Hematopoietic multipotent progenitor cell treated with erythropoietin and hydrocortisone succinate and interleukin-3 and kit ligand, for 4 days (in vitro differentiated cells): ENCODE data around the gene CAPNS2.
A peak's percentile ranks its signal among the peaks of the same experiment; 100 is the strongest.
"Not testable (repeated sequence)": the region's sequence is repeated elsewhere in the genome, so short reads cannot be mapped to it uniquely, and the experiment has no call there.

Experiments
- DNase-seq: peaks from one replicate; pipeline ENCODE4 v3.0.0-alpha.2; 2015

Gene CAPNS2

GRCh38 chr16:55569025-55569424 is 2.5 kb downstream of the CAPNS2 start:
- DNase-seq, result no peak

DNA sequence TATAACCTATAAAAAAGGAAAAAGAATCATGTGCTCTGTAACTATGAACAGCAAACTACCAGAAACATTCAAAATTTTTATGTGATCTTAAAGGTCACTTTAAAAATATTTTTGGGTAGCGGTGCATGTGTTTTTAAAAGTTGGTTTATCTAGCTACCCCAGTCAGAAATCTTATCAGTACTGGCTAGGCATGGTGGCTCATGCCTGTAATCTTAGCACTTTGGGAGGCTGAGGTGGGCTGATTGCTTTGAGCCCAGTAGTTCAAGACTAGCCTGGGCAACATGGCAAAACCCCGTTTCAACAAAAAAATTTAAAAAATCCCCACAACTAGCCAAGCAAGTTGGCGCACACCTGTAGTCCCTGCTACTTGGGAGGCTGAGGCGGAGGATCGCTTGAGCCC is 3.7 kb downstream of the CAPNS2 start:
- peak; percentile 43 for DNase-seq

- no peak for DNase-seq
These were observed 4.9 kb downstream of the CAPNS2 start for GRCh38 chr16:55571191-55571897.

GRCh38 chr16:55572439-55572838 is 6.0 kb downstream of the CAPNS2 start:
- peak; percentile 24 for DNase-seq

DNA sequence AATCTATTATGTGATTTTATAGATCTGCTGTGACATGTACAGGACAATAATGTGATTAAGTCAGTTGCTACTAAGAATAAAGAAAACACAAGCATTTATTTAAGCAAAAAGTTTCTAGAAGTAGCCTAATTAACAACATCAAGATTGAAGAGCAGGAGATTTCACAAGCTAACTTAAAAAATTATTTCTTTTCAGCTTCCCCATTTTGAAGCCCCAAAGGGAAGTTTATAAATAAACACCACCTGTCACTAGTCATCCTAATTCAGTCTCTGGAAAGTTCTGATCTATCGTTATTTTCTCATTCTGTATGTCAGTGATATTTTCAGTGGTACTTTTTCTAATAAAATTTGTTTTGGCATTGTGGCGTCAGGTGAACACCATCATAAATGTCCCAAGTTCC is 8.3 kb downstream of the CAPNS2 start:
- DNase-seq, result peak; percentile 36

DNA sequence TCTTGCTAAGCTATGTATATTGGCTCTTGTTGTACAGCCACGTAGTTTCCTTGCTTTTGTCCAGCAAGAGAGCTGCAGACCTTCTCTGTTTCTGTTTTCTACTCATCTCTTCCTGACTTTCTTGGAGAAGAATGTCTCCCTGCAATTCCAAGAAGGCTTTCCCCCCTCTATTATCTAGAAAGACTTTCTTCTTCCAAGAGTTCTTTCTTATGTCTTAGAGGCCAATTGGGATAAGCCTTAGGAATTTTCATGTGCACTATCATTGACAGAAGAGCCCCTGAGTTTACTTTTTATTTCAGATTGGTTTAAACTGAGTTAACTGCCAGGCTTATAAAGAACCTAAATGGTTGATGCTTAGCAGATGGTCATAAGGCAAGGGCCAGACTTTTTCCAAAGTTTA is 9.0 kb downstream of the CAPNS2 start:
- DNase-seq, result no peak

GRCh38 chr16:55576384-55576783 is 9.9 kb downstream of the CAPNS2 start:
- no peak for DNase-seq

GRCh38 chr16:55577887-55578286 is 11.4 kb downstream of the CAPNS2 start:
- peak; percentile 31 for DNase-seq

GRCh38 chr16:55585631-55586030 is 19.1 kb downstream of the CAPNS2 start:
- DNase-seq, result no peak

GRCh38 chr16:55588799-55589198 is 22.3 kb downstream of the CAPNS2 start:
- peak; percentile 19 for DNase-seq

DNA sequence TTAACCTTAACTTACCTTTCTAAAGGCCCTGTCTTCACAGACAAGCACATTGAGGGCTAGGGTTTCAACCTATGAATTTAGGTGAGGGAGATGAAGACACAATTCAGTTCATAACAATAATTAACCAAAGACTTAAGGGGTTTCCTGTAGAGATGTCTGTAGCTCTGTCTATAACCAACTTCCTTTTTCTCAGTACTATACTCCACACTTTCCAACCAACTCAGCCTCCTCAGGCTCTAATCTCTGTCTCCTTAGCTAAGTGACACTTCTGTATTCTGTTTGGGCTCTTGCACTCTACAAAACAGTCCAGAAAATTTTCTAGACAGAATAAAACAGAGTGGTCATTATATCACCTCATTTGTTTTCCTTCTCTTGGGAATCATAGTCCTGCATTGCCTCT is 25.8 kb downstream of the CAPNS2 start:
- peak; percentile 69 for DNase-seq

GRCh38 chr16:55597928-55598327 is 31.4 kb downstream of the CAPNS2 start:
- no peak for DNase-seq

DNA sequence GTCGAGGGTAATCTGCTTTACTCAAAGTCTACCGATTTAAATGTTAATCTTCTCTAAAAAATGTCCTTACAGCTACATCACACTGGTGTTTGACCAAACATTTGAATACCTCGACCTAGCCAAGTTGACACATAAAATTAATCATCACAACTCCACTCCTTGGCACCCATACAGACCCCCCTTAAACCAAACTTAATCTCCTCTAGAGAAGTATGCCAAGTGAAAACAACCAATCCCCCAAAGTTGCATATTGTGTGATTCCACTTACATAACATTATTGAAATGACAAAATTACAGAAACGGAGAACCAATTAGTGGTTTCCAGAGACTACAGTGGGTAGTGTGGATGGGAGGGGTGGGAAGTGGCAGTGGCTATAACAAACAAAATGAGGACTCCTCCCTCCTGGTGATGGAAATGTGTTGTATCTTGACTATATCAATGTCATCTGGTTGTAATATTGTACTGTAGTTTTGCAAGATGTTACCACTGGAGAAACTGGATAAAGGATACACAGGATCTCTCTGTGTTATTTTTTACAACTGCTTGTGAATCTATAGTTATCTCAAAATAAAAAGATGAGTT is 39.4 kb downstream of the CAPNS2 start:
- DNase-seq, result no peak

GRCh38 chr16:55613613-55614335 is 47.3 kb downstream of the CAPNS2 start:
- peak; percentile 17 for DNase-seq

DNA sequence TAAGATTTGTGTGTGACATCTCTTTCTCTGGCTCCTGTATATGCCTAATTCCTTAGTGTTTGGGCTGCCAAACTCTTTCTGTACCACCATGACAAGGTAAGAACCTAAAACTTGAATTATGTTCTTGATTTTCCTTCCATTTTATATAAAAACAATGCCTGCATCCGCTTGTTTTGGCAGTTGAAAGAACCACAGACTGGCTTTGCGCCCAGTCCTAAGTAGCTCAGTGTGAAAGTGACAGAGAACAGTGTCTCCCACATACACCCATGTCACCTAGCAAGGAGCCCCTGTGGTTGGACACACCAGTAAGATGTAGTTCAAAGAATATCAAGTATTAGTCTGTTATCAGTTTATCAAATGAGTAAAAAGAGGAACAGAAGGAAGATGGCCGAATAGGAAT is 48.6 kb downstream of the CAPNS2 start:
- peak; percentile 56 for DNase-seq

DNA sequence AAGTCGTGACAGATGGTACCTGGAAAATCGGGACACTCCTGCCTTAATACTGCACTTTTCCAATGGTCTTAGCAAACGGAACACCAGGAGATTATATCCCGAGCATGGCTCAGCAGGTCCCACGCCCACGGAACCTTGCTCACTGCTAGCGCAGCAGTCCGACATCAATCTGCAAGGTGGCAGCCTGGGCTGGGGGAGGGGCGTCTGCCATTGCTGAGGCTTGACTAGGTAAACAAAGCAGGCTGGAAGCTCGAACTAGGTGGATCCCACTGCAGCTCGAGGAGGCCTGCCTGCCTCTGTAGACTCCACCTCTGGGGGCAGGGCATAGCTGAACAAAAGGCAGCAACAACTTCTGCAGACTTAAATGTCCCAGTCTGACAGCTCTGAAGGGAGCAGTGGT is 49.2 kb downstream of the CAPNS2 start:
- not testable (repeated sequence) for DNase-seq
